H9 (cell line): ENCODE measurements around the gene LRMDA. TPM values are rescaled to one million over a fixed set of nuclear protein-coding genes. Genes with fewer than 3 reads are reported as not detected.

Experiments
- DNase-seq: peaks from one replicate; pipeline ENCODE4 v3.0.0-alpha.2; 2017
- H2AFZ ChIP-seq: one replicate; pipeline ENCODE4 v1.6.1; 2013; ENCODE audit warnings: mild to moderate bottlenecking, low read length, control low read depth, moderate library complexity
- H2AK5ac ChIP-seq: 2 replicates; pipeline ENCODE4 v1.6.1; 2013; ENCODE audit warnings: low read length, control low read depth, mixed read lengths; ENCODE audit not compliant: insufficient read length
- H2BK120ac ChIP-seq: one replicate; pipeline ENCODE4 v1.6.1; 2013; ENCODE audit warnings: low read depth, mild to moderate bottlenecking, low read length, control low read depth, inconsistent platforms; ENCODE audit not compliant: poor library complexity, severe bottlenecking
- H2BK12ac ChIP-seq: 2 replicates; pipeline ENCODE4 v1.6.1; 2013; ENCODE audit warnings: low read length, control low read depth, mixed read lengths, low read depth; ENCODE audit not compliant: insufficient read length
- H2BK15ac ChIP-seq: 2 replicates; pipeline ENCODE4 v1.6.1; 2013; ENCODE audit warnings: low read depth, low read length, control low read depth
- H2BK20ac ChIP-seq: one replicate; pipeline ENCODE4 v1.6.1; 2013; ENCODE audit warnings: low read depth, mild to moderate bottlenecking, low read length, control low read depth, inconsistent platforms; ENCODE audit not compliant: poor library complexity, severe bottlenecking
- H2BK5ac ChIP-seq: 2 replicates; pipeline ENCODE4 v1.6.1; 2013; ENCODE audit warnings: low read length, control low read depth, mixed read lengths; ENCODE audit not compliant: insufficient read length
- H3K14ac ChIP-seq: 2 replicates; pipeline ENCODE4 v1.6.1; 2013; ENCODE audit warnings: low read length, control low read depth; ENCODE audit not compliant: insufficient read depth
- H3K18ac ChIP-seq: 2 replicates; pipeline ENCODE4 v1.6.1; 2013; ENCODE audit warnings: low read depth, mild to moderate bottlenecking, mixed read lengths, low read length, control low read depth; ENCODE audit not compliant: insufficient read length
- H3K23ac ChIP-seq: 2 replicates; pipeline ENCODE4 v1.6.1; 2013; ENCODE audit warnings: low read length, control low read depth, mixed read lengths, low read depth; ENCODE audit not compliant: insufficient read length
- H3K23me2 ChIP-seq: 2 replicates; pipeline ENCODE4 v1.6.1; 2013; ENCODE audit warnings: low read depth, mild to moderate bottlenecking, mixed read lengths, low read length, control low read depth; ENCODE audit not compliant: insufficient read length, poor library complexity, severe bottlenecking
- H3K27ac ChIP-seq: 2 replicates; pipeline ENCODE4 v1.5.1; 2013; ENCODE audit warnings: low read length, control low read depth, mixed read lengths, low read depth; ENCODE audit not compliant: insufficient read length
- H3K27me3 ChIP-seq: 2 replicates; pipeline ENCODE4 v1.6.1; 2013; ENCODE audit warnings: low read length, control low read depth, inconsistent platforms; ENCODE audit not compliant: insufficient read depth
- H3K4ac ChIP-seq: 2 replicates; pipeline ENCODE4 v1.6.1; 2013; ENCODE audit warnings: low read depth, mild to moderate bottlenecking, control low read depth, inconsistent platforms, low read length, moderate library complexity
- H3K4me1 ChIP-seq: 2 replicates; pipeline ENCODE4 v1.6.1; 2013; ENCODE audit warnings: low read length, control low read depth, inconsistent platforms; ENCODE audit not compliant: insufficient read depth
- H3K4me2 ChIP-seq: 2 replicates; pipeline ENCODE4 v1.6.1; 2013; ENCODE audit warnings: low read length, control low read depth, mixed read lengths; ENCODE audit not compliant: insufficient read length, insufficient read depth
- H3K56ac ChIP-seq: 2 replicates; pipeline ENCODE4 v1.6.1; 2013; ENCODE audit warnings: low read depth, mild to moderate bottlenecking, mixed read lengths, low read length, control low read depth; ENCODE audit not compliant: insufficient read length
- H3K79me1 ChIP-seq: 2 replicates; pipeline ENCODE4 v1.6.1; 2013; ENCODE audit warnings: low read depth, mild to moderate bottlenecking, moderate library complexity, low read length, control low read depth, inconsistent platforms; ENCODE audit not compliant: insufficient read depth, poor library complexity, severe bottlenecking
- H3K79me2 ChIP-seq: 2 replicates; pipeline ENCODE4 v1.6.1; 2013; ENCODE audit warnings: low read length, control low read depth, inconsistent platforms; ENCODE audit not compliant: insufficient read depth
- H3K9ac ChIP-seq: 2 replicates; pipeline ENCODE4 v1.6.1; 2013; ENCODE audit warnings: low read length, control low read depth, mixed read lengths; ENCODE audit not compliant: insufficient read length; ENCODE audit errors: extremely low read depth
- H3K9me3 ChIP-seq: one replicate; pipeline ENCODE4 v1.6.1; 2013; ENCODE audit warnings: low read depth, low read length, inconsistent platforms; ENCODE audit not compliant: control insufficient read depth
- H3T11ph ChIP-seq: one replicate; pipeline ENCODE4 v1.6.1; 2013; ENCODE audit warnings: mild to moderate bottlenecking, low read length, control low read depth, inconsistent platforms
- H4K20me1 ChIP-seq: one replicate; pipeline ENCODE4 v1.6.1; 2013; ENCODE audit not compliant: control insufficient read depth, insufficient read length, insufficient read depth
- H4K5ac ChIP-seq: 2 replicates; pipeline ENCODE4 v1.6.1; 2013; ENCODE audit warnings: low read depth, mild to moderate bottlenecking, mixed read lengths, low read length, control low read depth; ENCODE audit not compliant: insufficient read length
- H4K8ac ChIP-seq: replicated peaks from 2 replicates; pipeline ENCODE4 v1.6.1; 2013; ENCODE audit warnings: low read length, control low read depth, mixed read lengths, low read depth; ENCODE audit not compliant: insufficient read length
- H4K91ac ChIP-seq: 2 replicates; pipeline ENCODE4 v1.6.1; 2013; ENCODE audit warnings: low read depth, mild to moderate bottlenecking, moderate library complexity, mixed read lengths, low read length, control low read depth; ENCODE audit not compliant: insufficient read length
- H3K27ac Mint-ChIP-seq, 3 experiments: 2 replicates in 2 of 3; 3 replicates in 1 of 3; pipeline ENCODE4 v1.8.0; 2020 to 2021; ENCODE audit warnings: mixed read lengths in 3 of 3, mild to moderate bottlenecking in 1 of 3, moderate library complexity in 1 of 3
- H3K27me3 Mint-ChIP-seq: 2 replicates; pipeline ENCODE4 v1.8.0; 2021; ENCODE audit warnings: low read depth, mild to moderate bottlenecking, moderate library complexity, mixed read lengths
- H3K36me3 Mint-ChIP-seq, 3 experiments: 2 replicates in 2 of 3; 3 replicates in 1 of 3; pipeline ENCODE4 v1.8.0; 2020 to 2021; ENCODE audit warnings: low read depth in 3 of 3, mixed read lengths in 3 of 3; ENCODE audit not compliant: insufficient read depth in 1 of 3
- H3K4me1 Mint-ChIP-seq, 2 experiments: 2 replicates each; pipeline ENCODE4 v1.8.0; 2020; ENCODE audit warnings: mixed read lengths in 2 of 2
- H3K4me3 Mint-ChIP-seq, 2 experiments: 2 replicates in 1 of 2; 3 replicates in 1 of 2; pipeline ENCODE4 v1.8.0; 2020 to 2021; ENCODE audit warnings: mild to moderate bottlenecking in 2 of 2, mixed read lengths in 2 of 2, moderate library complexity in 1 of 2
- H3K9me3 Mint-ChIP-seq, 2 experiments: 2 replicates in 1 of 2; 3 replicates in 1 of 2; pipeline ENCODE4 v1.8.0; 2020; ENCODE audit warnings: mild to moderate bottlenecking in 2 of 2, mixed read lengths in 2 of 2, moderate library complexity in 1 of 2
- WGBS: extraction: QIAGEN DNeasy Blood & Tissue Kit; methylation state at CpG from one replicate; pipeline ENCODE4 v1.1.7; 2013; ENCODE audit warnings: missing lambda C conversion rate, low lambda C conversion rate, mixed read lengths; ENCODE audit not compliant: insufficient read length; ENCODE audit errors: extremely low coverage; 5-methylcytosine and 5-hydroxymethylcytosine counted together
- total RNA-seq: library from RNA; stranded (reverse); gene quantifications from 2 replicates; pipeline ENCODE4 v1.2.1, GENCODE V29; 2021
- TF ChIP-seq, protein P1 (sequence below): fragments of 200-600 bp; sonication (generic); conservative IDR thresholded peaks from 3 replicates; pipeline ENCODE4 v1.8.0; 2021; ENCODE audit warnings: antibody characterized with exemption, mild to moderate bottlenecking

LRMDA gene
- total RNA-seq, 1 experiment from 2014 or later = 1.8 TPM

DNA sequence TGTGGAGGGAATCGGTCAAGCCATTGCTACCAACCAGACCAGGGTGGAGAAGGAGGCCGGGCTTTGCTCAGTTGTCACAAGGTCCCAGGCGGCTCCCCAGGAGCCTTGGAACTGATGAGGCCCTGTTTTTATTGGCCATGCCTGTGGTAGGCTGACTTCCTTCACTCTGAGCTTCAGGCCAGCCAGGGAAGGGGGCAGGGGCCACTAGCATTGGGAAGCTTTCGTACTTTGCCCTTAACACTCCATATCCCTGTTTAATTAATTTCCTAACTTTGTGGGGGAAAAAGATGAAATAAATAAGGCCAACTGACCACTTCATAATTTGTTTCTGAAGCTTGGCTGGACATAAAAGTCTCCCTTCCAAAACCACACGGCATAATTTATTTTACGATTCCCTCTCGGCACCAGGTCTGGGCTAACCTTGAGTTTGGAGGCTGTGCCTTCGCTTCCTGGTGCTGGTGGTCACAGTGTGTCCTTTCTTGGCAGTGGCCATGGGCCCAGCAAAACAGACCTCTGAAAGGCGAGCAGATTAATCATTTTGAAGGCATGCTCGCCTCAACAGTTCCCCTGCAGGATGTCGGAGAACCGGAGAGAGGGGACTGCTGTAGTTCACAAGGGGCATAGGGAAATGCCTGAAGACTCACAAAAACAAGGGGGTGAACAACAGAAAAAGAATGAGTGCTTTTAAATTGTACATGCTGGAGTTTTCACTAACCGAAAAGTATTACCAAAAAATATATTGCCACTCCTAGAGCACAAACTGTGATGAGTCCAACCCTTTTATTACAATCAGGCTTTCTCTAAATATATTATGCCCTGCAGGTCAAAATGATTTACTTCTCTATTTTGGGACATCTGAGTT is 966.0 kb downstream of the LRMDA start:
- Histone ChIP-seq H3T11ph (no peak overlapping the region), H3K14ac (no peak overlapping the region), H2AFZ (no peak overlapping the region), H4K91ac (no peak overlapping the region), H3K4ac (no peak overlapping the region), H4K5ac (no peak overlapping the region), H4K8ac (no peak overlapping the region), H3K4me1 (peaks cover 7% of the 10 kb centered on the region; the same call in 1 of the 2 replicates), H2BK15ac (no peak overlapping the region), H2BK20ac (no peak overlapping the region), H2BK120ac (no peak overlapping the region), H3K4me2 (no peak overlapping the region), H3K18ac (no peak overlapping the region), H3K23me2 (no peaks in the 10 kb centered on the region), H4K20me1 (no peaks in the 10 kb centered on the region), H2BK12ac (no peak overlapping the region), H3K9ac (no peak overlapping the region), H3K79me1 (no peaks in the 10 kb centered on the region), H3K23ac (no peak overlapping the region), H3K27me3 (no peaks in the 10 kb centered on the region), H2BK5ac (no peak overlapping the region), H3K79me2 (no peaks in the 10 kb centered on the region), H3K9me3 (no peaks in the 10 kb centered on the region), H2AK5ac (no peak overlapping the region), H3K27ac (no peak overlapping the region), H3K56ac (no peak overlapping the region)
- peak overlapping the region in 1 of 3 experiments; percentile 45; a peak in 1 of 7 replicates for H3K27ac Mint-ChIP-seq
- H3K9me3 Mint-ChIP-seq = no peaks in the 10 kb centered on the region; a peak in 1 of 5 replicates
- no peaks in the 10 kb centered on the region for H3K27me3 Mint-ChIP-seq
- no peak overlapping the region for H3K4me3 Mint-ChIP-seq
- WGBS = no CpG with 5 or more reads among the region's 13 CpGs
- no peaks in the 10 kb centered on the region for H3K36me3 Mint-ChIP-seq
- H3K4me1 Mint-ChIP-seq = peaks cover 11 to 12% of the 10 kb centered on the region in 2 experiments
- DNase-seq = no peak
- TF ChIP-seq, protein P1, sequence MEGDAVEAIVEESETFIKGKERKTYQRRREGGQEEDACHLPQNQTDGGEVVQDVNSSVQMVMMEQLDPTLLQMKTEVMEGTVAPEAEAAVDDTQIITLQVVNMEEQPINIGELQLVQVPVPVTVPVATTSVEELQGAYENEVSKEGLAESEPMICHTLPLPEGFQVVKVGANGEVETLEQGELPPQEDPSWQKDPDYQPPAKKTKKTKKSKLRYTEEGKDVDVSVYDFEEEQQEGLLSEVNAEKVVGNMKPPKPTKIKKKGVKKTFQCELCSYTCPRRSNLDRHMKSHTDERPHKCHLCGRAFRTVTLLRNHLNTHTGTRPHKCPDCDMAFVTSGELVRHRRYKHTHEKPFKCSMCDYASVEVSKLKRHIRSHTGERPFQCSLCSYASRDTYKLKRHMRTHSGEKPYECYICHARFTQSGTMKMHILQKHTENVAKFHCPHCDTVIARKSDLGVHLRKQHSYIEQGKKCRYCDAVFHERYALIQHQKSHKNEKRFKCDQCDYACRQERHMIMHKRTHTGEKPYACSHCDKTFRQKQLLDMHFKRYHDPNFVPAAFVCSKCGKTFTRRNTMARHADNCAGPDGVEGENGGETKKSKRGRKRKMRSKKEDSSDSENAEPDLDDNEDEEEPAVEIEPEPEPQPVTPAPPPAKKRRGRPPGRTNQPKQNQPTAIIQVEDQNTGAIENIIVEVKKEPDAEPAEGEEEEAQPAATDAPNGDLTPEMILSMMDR = no peak
